NCI-H524 (cell line): ENCODE results near the gene IL17C.
A peak's percentile ranks its signal among the peaks of the same experiment; 100 is the strongest.

ENCODE experiments used
- DNase-seq, 2 experiments: peaks; one replicate each; lab custom pipeline; 2025; lab: John Stamatoyannopoulos, UW

IL17C gene

DNA sequence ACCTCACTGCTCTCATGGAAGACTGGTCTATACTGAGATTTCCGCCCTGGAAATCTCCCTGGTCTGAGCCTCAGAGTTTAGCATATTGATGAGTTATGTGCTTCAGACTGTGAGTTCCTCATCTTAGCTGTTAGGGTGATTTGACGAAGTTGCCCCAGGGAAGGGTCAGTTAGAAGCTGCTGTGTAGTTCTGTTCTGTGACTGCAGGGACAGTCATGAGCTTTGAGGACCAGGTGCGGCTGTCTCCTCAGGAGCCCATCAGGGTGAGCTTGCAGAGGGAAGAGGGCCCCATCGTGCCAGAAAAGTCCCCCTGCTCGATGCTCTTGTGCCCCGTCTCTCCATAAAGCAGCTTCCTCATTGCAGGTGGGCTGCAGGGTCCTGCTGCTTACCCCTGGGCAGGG lies 28.3 kb upstream of the IL17C start:
- no peak for DNase-seq

DNA sequence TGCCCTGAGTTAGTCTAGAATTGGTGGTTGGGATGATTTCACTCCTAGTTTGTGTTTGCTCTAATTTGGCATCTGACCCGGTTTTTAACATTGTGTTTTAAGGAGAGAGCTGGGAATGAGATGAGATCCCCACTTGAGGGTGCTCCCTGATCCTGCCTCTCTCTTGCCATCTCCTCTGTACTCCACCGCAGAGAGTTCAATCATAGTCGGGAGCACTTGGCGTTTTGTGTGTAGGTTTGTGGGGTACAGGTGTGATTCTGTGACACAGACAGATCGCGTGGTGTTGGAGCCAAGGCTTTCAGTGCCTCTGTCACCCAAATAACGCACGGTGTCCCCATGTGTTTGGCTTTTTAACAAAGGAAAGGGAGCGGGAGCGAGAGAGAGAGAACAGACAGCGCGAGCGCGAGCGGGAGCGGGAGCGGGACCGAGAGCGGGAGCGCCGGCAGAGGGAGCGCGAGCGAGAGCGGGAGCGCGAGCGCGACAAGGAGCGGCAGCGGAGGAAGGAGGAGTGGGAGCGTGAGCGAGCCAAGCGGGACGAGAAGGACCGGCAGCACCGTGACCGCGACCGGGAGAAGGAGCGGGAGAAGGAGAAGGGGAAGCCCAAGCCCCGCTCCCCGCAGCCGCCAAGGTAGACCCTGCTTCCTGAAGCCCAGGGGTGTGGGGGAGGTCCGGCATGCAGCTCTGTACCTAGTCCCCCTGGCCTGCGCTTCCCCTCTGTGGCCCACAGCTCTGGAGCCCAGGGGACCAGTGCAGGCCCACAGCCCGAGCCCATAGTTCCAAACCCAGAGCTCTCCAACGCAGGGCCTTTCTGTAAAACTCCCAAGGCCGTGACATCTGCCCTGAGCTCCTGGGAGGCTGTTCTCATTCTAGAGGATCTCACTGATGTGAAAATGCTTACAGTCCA lies 27.2 kb upstream of the IL17C start:
- DNase-seq = no peak

DNA sequence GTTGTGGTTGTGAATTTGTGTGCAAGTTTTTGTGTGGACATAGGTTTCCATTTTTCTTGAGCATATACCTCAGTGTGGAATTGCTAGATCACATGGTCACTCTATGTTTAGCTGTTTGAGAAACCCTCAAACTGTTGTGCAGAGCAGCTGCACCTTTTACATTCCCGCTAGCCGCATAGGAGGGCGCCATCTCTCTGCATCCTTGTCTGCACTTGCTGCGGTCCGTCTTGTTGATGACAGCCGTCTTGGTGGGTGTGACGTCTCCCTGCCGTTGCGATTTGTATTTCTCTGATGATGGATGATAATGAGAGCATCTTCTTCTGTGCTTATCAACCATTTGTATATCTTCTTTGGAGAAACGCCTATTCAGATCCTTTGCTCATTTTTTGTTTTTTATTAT lies 25.1 kb upstream of the IL17C start:
- no peak for DNase-seq

- no peak for DNase-seq
Measured at GRCh38 chr16:88613911-88614817, 24.2 kb upstream of the IL17C start.

DNA sequence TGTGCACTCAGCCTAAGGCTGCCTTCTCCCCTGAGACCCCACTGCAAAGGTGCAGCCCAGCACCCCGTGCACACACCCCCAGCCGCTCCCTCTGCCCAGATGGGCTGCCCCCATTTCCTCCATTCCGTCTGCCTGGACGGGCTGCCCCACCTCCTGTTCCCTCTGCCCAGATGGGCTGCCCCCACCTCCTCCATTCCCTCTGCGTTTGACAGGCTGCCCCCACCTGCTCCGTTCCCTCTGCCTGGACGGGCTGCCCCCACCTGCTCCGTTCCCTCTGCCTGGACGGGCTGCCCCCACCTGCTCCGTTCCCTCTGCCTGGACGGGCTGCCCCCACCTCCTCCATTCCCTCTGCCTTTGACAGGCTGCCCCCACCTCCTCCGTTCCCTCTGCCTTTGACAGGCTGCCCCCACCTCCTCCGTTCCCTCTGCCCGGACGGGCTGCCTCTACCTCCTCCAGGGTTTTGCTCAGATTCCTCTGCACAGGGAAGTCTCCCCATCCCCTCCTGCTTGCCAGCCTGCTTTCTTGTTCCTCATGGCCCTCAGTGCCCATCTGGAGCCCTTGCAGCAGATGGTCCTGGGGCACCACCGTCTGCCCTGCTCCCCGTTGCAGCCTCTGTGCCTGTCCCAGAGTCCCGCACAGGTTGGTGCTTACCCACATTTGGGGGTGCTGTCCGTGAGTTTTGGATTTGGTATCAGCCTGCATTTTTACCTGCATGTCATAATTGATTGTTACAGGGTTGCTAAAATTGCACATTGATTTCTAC lies 23.4 kb upstream of the IL17C start:
- peak; percentile 64 to 80 for DNase-seq

DNA sequence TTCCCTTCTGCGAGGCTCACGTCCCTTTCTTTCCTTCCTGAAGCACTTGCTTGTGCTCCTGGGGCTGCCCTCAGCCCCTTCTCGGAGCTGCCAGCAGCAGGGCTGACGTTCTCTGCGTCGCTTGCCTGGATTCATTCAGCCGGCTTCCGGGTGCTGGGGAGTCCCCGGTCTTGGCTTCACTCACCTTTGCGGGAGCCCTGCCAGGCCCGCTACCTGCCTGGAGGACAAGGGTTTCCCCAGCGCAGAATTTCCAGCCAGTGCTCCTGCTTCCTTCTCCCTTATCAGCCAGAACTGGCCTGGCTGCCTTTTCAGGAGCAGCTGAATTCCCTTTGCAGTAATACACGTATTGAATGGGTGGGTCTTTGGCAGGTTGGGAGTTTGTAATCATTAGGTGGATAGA lies 22.1 kb upstream of the IL17C start:
- DNase-seq = no peak

DNA sequence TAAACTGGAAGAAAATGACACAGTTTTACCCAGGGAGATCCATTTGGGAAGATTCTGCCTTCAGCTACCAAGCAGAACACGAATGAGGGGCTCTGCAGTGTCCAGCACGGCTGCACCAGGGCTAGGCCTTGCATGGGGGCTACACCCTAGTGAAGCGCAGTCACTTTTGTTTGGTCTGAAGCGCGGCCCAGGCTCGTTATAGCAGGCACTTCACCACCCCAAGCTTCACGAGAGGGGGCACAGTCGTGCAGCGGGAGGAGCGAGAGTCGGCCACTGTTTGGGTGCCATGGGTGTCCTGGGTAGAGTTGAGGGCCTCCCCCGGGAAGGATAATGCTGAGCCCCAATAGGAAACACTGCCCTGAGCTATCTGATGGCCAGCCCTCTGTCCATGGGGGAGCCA lies 21.6 kb upstream of the IL17C start:
- no peak for DNase-seq

- DNase-seq = no peak
Measured at GRCh38 chr16:88617268-88618031, 20.9 kb upstream of the IL17C start.

DNA sequence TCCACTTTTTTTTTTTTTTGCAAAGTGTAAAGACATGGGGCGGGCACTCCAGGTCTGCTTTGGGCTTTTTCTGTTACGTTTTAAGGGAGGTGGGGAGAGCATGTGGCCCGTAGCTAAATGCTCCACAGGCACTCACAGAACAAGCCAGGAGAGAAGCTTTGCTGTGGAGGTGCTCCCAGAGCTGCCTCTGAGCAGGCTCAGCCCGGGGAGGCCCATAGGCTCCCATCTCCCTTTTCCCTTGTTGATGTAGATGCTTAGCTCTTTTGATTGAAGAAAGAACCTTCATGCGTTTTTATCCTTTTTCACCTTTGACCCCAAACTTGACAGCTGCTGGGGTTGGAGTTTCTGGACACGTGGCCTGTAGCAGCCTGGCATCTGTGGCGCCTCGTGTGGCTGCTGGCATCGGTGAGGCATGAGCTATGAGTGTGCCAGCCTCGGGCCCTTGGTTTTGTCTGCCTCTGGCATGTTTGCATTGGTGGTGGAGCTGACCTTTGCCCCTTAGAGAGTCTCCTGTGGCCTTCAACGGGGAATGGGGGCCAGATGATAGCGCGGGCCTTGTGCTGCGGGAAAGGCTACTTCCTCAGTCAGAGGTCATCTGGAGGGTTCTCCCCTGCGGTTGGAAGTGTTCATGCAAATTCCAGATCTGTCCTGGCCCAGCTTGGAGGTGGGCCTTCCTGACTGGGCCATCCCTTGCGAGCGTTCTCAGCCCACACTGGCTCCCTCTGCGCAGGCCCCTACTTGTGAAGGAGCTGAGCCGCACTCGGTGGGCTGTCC lies 20.0 kb upstream of the IL17C start:
- no peak for DNase-seq

GRCh38 chr16:88618956-88619667 lies 19.3 kb upstream of the IL17C start:
- DNase-seq = no peak

- no peak for DNase-seq
Measured at GRCh38 chr16:88619859-88620815, 18.2 kb upstream of the IL17C start.

GRCh38 chr16:88622125-88622524 lies 16.2 kb upstream of the IL17C start:
- DNase-seq = no peak

- no peak for DNase-seq
Measured at GRCh38 chr16:88622866-88623265, 15.5 kb upstream of the IL17C start.

GRCh38 chr16:88623858-88624257 lies 14.5 kb upstream of the IL17C start:
- no peak for DNase-seq

GRCh38 chr16:88624481-88624880 lies 13.9 kb upstream of the IL17C start:
- no peak for DNase-seq

DNA sequence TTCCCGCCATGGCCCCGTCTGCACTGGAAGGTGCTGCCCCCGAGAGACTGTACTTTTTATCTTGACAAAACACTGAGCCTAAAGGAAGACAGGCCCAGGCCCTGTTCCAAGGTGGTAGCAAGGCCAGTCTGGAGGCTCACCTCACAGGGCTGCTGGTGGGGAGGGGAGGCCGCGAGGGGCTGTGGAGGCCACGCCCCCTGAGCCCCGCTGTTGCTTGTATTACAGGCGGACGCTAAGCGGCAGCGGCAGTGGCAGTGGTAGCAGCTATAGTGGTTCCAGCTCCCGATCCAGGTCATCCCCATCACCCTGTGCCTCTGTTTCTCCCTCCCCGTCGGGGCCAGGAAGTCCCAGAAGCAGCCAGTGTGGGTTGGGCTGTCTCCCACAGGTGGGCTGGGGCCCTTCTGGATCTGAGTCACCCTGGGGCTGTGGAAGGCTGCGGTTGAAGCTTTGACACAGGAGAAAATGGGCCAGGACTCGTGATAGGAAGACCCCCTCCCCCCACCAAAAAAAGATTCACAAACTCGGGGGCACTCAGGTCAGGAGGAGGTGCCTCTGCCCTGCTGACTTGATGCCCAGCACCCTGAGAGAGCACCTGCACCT lies 13.3 kb upstream of the IL17C start:
- DNase-seq = no peak

DNA sequence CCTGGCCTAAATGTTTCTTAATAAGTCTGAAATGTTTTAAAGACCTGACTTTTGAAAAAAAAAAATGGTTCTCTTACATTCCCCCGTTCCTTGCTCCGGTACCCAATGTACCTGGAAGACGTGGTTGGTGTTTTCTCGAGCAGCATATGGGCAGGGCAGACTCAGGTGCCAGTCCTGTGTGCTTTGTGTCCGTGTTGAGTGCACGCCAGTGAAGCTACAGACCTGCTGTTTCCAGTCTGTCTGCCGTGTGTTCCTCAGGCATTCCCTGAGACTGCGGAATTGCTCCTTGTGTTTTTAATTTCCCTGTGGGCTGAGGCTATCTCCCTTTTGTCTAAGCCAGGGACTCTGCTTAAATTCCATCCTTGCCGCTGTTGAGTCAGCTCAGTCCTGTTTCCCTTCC lies 11.7 kb upstream of the IL17C start:
- DNase-seq = no peak
